Upper lobe of right lung (tissue), 1 donor: ENCODE data around the gene TGM4. TPM values are rescaled to one million over a fixed set of nuclear protein-coding genes. Genes with fewer than 3 reads are reported as not detected.

ENCODE experiments used
- ATAC-seq: fragments of 200-7000 bp; cut with Tn5 transposase; one replicate; pipeline ENCODE4 v1.9.1; 2020; ENCODE audit warnings: mild to moderate bottlenecking, moderate library complexity
- DNase-seq: peaks from one replicate; pipeline ENCODE4 v3.0.0-alpha.2; 2020
- H3K27ac ChIP-seq: fragments of 200-600 bp; one replicate; pipeline ENCODE4 v1.8.0; 2022
- H3K27me3 ChIP-seq: fragments of 200-600 bp; one replicate; pipeline ENCODE4 v1.8.0; 2022; ENCODE audit warnings: mild to moderate bottlenecking
- H3K36me3 ChIP-seq: fragments of 200-600 bp; one replicate; pipeline ENCODE4 v1.8.0; 2022
- H3K4me1 ChIP-seq: fragments of 200-600 bp; one replicate; pipeline ENCODE4 v1.8.0; 2022
- H3K4me3 ChIP-seq: fragments of 200-600 bp; one replicate; pipeline ENCODE4 v1.8.0; 2022; ENCODE audit warnings: mild to moderate bottlenecking
- H3K9me3 ChIP-seq: fragments of 200-600 bp; one replicate; pipeline ENCODE4 v1.8.0; 2022
- intact Hi-C: fragments of 100-400 bp; cut with DNase I; formaldehyde crosslinking; loops from one replicate; pipeline ENCODE4 v1.11.0; 2022
- long read RNA-seq: library from polyadenylated mRNA; unstranded; transcript quantifications from one replicate; pipeline ENCODE4 v2.0.0, GENCODE V29; 2021
- total RNA-seq: library from RNA; stranded (reverse); fragmentation: NEBNext Ultra II Directional; extraction: Animal tissue kit (Norgen Biotek cat#: 25700); gene quantifications from one replicate; pipeline ENCODE4 v1.2.1, GENCODE V29; 2021
- TF ChIP-seq, protein P1 (sequence below): fragments of 200-600 bp; IDR thresholded peaks from one replicate; pipeline ENCODE4 v1.8.0; 2022; ENCODE audit warnings: antibody characterized with exemption
- donor health status: DM: no; HTN: yes; CAD: no; lungs with severe emphysema.

TGM4 gene
- total RNA-seq = not detected
- long read RNA-seq = 0 reads

- no peak within 1 kb of the TSS for H3K27ac ChIP-seq
- H3K36me3 ChIP-seq = no peaks in the 10 kb centered on the region
- H3K4me3 ChIP-seq = no peak within 1 kb of the TSS
- ATAC-seq (no peak), DNase-seq (no peak)
- intact Hi-C loops = no loop called here
- H3K4me1 ChIP-seq = no peaks in the 10 kb centered on the region
- H3K9me3 ChIP-seq = no peaks in the 10 kb centered on the region
- TF ChIP-seq, protein P1, sequence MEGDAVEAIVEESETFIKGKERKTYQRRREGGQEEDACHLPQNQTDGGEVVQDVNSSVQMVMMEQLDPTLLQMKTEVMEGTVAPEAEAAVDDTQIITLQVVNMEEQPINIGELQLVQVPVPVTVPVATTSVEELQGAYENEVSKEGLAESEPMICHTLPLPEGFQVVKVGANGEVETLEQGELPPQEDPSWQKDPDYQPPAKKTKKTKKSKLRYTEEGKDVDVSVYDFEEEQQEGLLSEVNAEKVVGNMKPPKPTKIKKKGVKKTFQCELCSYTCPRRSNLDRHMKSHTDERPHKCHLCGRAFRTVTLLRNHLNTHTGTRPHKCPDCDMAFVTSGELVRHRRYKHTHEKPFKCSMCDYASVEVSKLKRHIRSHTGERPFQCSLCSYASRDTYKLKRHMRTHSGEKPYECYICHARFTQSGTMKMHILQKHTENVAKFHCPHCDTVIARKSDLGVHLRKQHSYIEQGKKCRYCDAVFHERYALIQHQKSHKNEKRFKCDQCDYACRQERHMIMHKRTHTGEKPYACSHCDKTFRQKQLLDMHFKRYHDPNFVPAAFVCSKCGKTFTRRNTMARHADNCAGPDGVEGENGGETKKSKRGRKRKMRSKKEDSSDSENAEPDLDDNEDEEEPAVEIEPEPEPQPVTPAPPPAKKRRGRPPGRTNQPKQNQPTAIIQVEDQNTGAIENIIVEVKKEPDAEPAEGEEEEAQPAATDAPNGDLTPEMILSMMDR = no peak
- H3K27me3 ChIP-seq = no peaks in the 10 kb centered on the region
Observed at GRCh38 chr3:44874308-44874707, at the start of gene TGM4. TSS of gene TGM4 (plus strand) at chr3:44874608. CDS start at chr3:44874679, 71 bp downstream.

DNA sequence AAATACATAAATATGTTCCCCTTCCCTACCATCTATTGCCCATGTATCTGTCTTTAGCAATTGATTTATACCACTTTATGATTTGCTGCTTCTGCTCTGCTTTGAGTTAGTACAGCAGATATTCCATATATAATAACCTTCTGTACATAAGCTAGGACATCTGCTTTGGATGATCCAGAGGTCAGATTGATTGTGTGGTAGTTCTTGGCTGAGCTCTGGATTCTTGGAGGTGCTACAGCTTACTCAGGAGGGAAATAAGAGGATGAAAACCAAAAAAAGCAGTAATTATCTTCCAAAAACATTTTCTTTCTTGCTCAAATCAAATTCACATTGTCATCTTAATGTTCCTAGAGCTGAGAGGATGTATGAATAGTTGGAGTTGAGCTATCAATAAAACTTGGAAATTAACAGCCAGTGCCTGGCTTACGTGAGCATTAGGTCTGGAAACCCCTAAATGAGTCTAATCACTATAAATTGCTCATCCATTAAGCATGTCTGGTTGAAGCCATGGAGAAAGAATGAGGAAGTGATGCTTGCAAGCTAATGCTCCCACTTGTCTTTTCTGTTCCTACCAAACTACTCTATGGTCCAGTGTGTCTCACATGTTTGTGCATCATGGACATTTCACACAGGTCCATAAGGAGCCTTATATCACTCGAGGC, 49.0 kb upstream of the TGM4 start:
- no peaks in the 10 kb centered on the region for H3K27me3 ChIP-seq
- no peak for ATAC-seq
- TF ChIP-seq, protein P1 = no peak
- no peaks in the 10 kb centered on the region for H3K4me1 ChIP-seq
- H3K36me3 ChIP-seq = no peaks in the 10 kb centered on the region
- intact Hi-C loops = no loop called here
- H3K27ac ChIP-seq = no peak overlapping the region
- DNase-seq = no peak
- no peak overlapping the region for H3K4me3 ChIP-seq
- H3K9me3 ChIP-seq = no peaks in the 10 kb centered on the region

DNA sequence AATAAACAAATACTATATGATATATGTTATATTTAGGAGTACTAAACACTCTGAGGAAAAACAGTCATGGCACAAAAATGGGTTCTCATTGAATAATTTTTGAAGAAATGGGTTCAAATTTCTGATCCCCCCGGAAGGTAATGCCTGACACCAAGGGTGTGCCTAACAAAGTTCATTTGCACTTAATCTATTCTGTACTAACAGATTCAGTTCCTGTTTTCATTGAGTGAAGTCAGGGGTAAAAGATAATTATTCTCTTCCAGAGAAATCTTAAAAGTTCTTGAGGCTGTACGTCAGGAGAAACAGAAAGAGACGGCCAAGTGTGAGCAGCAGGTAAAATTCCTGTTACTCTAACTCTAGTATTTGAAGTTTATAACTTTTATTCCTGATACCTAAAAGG, 47.2 kb upstream of the TGM4 start:
- DNase-seq = no peak
- ATAC-seq = no peak
- intact Hi-C loops = no loop called here
- Histone ChIP-seq H3K36me3 (no peaks in the 10 kb centered on the region), H3K4me1 (no peaks in the 10 kb centered on the region), H3K4me3 (no peak overlapping the region), H3K9me3 (no peaks in the 10 kb centered on the region), H3K27me3 (no peaks in the 10 kb centered on the region), H3K27ac (no peak overlapping the region)
- TF ChIP-seq, protein P1 = no peak

- H3K27me3 ChIP-seq = no peaks in the 10 kb centered on the region
- ATAC-seq = no peak
- no peaks in the 10 kb centered on the region for H3K9me3 ChIP-seq
- H3K36me3 ChIP-seq = no peaks in the 10 kb centered on the region
- TF ChIP-seq, protein P1 = no peak
- intact Hi-C loops = no loop called here
- H3K4me3 ChIP-seq = no peak overlapping the region
- DNase-seq = no peak
- no peak overlapping the region for H3K27ac ChIP-seq
- no peaks in the 10 kb centered on the region for H3K4me1 ChIP-seq
Observed at GRCh38 chr3:44831232-44831631, 43.2 kb upstream of the TGM4 start.

GRCh38 chr3:44832032-44832431, 42.4 kb upstream of the TGM4 start:
- H3K9me3 ChIP-seq = peaks cover 5% of the 10 kb centered on the region
- no peaks in the 10 kb centered on the region for H3K4me1 ChIP-seq
- ATAC-seq = no peak
- no peaks in the 10 kb centered on the region for H3K36me3 ChIP-seq
- TF ChIP-seq, protein P1 = no peak
- no peak overlapping the region for H3K4me3 ChIP-seq
- intact Hi-C loops = no loop called here
- no peak for DNase-seq
- no peak overlapping the region for H3K27ac ChIP-seq
- no peaks in the 10 kb centered on the region for H3K27me3 ChIP-seq

- intact Hi-C loops = no loop called here
- no peak for ATAC-seq
- H3K27me3 ChIP-seq = no peaks in the 10 kb centered on the region
- H3K27ac ChIP-seq = no peak overlapping the region
- no peak overlapping the region for H3K4me3 ChIP-seq
- no peaks in the 10 kb centered on the region for H3K4me1 ChIP-seq
- H3K36me3 ChIP-seq = no peaks in the 10 kb centered on the region
- TF ChIP-seq, protein P1 = no peak
- H3K9me3 ChIP-seq = peaks cover 10% of the 10 kb centered on the region
- no peak for DNase-seq
Observed at GRCh38 chr3:44832965-44833364, 41.4 kb upstream of the TGM4 start.
